Activated CD8-positive, alpha-beta T cell treated with anti-CD3 and anti-CD28 coated beads for 36 hours (primary cell): ENCODE measurements around the gene FAM200C. TPM values are rescaled to one million over a fixed set of nuclear protein-coding genes. Genes with fewer than 3 reads are reported as not detected.

Source experiments
- ATAC-seq: fragments of 200-7000 bp; cut with Tn5 transposase; one replicate; pipeline ENCODE4 v1.10.0; 2021; ENCODE audit warnings: mild to moderate bottlenecking, moderate library complexity
- CTCF ChIA-PET: fragments of 350-600 bp; sonication (Branson Sonifier 250); formaldehyde crosslinking; loops from one replicate; lab custom pipeline; 2021; ENCODE audit warnings: antibody characterized with exemption; lab: Charles Lee
- POLR2A ChIA-PET: fragments of 350-600 bp; sonication (Branson Sonifier 250); formaldehyde crosslinking; loops from one replicate; lab custom pipeline; 2021; ENCODE audit warnings: antibody characterized with exemption; lab: Charles Lee
- DNase-seq: peaks from one replicate; pipeline ENCODE4 v3.0.0-alpha.2; 2020
- H3K27ac Mint-ChIP-seq: one replicate; pipeline ENCODE4 v1.8.0; 2021; ENCODE audit warnings: mild to moderate bottlenecking, mixed read lengths
- H3K27me3 Mint-ChIP-seq: one replicate; pipeline ENCODE4 v1.8.0; 2021; ENCODE audit warnings: mixed read lengths
- H3K36me3 Mint-ChIP-seq: one replicate; pipeline ENCODE4 v1.8.0; 2021; ENCODE audit warnings: low read depth, mixed read lengths
- H3K4me1 Mint-ChIP-seq: one replicate; pipeline ENCODE4 v1.8.0; 2021; ENCODE audit warnings: low read depth, mixed read lengths
- H3K4me3 Mint-ChIP-seq: one replicate; pipeline ENCODE4 v1.8.0; 2021; ENCODE audit warnings: mild to moderate bottlenecking, moderate library complexity, mixed read lengths
- H3K9me3 Mint-ChIP-seq: one replicate; pipeline ENCODE4 v1.8.0; 2021; ENCODE audit warnings: mixed read lengths
- CTCF ChIP-seq: fragments of 200-600 bp; IDR thresholded peaks from one replicate; pipeline ENCODE4 v1.8.0; 2022; ENCODE audit warnings: antibody characterized with exemption, mild to moderate bottlenecking
- intact Hi-C: fragments of 100-400 bp; cut with micrococcal nuclease; formaldehyde crosslinking; loops from one replicate; pipeline ENCODE4 v1.10.0; 2022
- total RNA-seq, 2 experiments: library from RNA; stranded (reverse); gene quantifications; one replicate each; pipeline ENCODE4 v1.2.3, GENCODE V29; 2021

Gene FAM200C
- total RNA-seq, 2 experiments from 2014 or later: 0.83 to 0.97 TPM

DNA sequence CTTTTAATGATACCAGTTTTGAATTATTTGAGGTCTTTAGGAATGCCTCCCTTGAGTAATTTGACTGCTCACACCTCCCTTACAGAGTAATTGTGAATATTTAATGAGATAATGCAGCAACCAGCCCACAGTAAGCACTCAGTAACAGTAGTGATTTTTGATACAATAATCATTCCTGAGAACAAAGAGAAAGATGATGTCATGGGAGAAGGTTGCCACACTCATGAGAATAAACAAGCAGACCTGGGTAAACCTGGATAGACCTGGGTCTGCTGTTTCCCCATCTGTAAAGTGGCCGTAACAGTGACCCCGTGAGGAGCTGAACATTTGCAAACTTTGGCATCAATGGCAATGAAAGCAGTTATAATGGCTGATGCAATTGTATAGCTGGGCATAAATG is 33.6 kb downstream of the FAM200C start:
- intact Hi-C loops: no loop called here
- TF ChIP-seq CTCF: no peak
- peaks cover 10% of the 10 kb centered on the region for H3K4me1 Mint-ChIP-seq
- DNase-seq (no peak), ATAC-seq (no peak)
- ChIA-PET POLR2A (interaction anchor here (0.9 kb wide), 1 partner anchor 72 kb away, joined by 3 read pairs; no protein-coding TSS in a partner anchor), CTCF (interaction anchor here (1.0 to 1.3 kb wide), 2 partner anchors 21 to 25 kb away, joined by 4 read pairs; no protein-coding TSS in a partner anchor)
- H3K27ac Mint-ChIP-seq: no peak overlapping the region
- no peaks in the 10 kb centered on the region for H3K36me3 Mint-ChIP-seq
- H3K4me3 Mint-ChIP-seq: no peak overlapping the region
- H3K9me3 Mint-ChIP-seq: no peaks in the 10 kb centered on the region
- H3K27me3 Mint-ChIP-seq: peaks cover 43% of the 10 kb centered on the region

- ChIA-PET POLR2A (no interaction called here), CTCF (interaction anchor here (1.7 kb wide), 1 partner anchor 19 kb away, joined by 6 read pairs; no protein-coding TSS in a partner anchor)
- ATAC-seq (no peak), DNase-seq (no peak)
- intact Hi-C loops: no loop called here
- Mint-ChIP-seq H3K9me3 (no peaks in the 10 kb centered on the region), H3K4me3 (no peak overlapping the region), H3K27me3 (peaks cover 22% of the 10 kb centered on the region), H3K36me3 (no peaks in the 10 kb centered on the region), H3K4me1 (no peaks in the 10 kb centered on the region), H3K27ac (no peak overlapping the region)
- no peak for TF ChIP-seq CTCF
Measured at GRCh38 chr5:160363660-160364395, 36.0 kb downstream of the FAM200C start.

DNA sequence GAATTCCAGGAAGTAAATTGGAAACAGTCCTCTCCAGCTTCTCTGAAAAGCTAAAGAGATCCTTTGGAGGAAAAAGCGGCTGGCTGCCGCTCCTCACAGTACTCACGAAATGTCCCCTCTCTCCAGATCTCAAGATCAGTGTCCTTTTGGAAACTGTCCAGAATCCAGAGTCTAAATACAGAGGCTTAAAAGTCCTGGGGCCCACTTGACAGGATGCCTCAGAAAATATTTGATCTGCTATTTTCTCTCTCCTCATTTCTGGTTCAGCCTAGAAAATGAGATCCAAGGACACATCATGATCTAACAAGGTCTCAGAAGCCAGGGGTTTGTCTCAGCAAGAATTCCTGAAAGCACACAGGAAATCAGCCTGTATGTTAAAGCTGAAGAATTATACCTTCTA is 36.6 kb downstream of the FAM200C start:
- intact Hi-C loops: no loop called here
- Mint-ChIP-seq H3K4me3 (no peak overlapping the region), H3K27ac (no peak overlapping the region), H3K9me3 (no peaks in the 10 kb centered on the region), H3K4me1 (no peaks in the 10 kb centered on the region), H3K36me3 (no peaks in the 10 kb centered on the region), H3K27me3 (peaks cover 18% of the 10 kb centered on the region)
- CTCF ChIA-PET: interaction anchor here (1.7 kb wide), 1 partner anchor 18 kb away, joined by 6 read pairs; no protein-coding TSS in a partner anchor
- DNase-seq (no peak), ATAC-seq (no peak)
- TF ChIP-seq CTCF: no peak
- POLR2A ChIA-PET: no interaction called here

- no peak overlapping the region for H3K4me3 Mint-ChIP-seq
- DNase-seq: no peak
- no peak for ATAC-seq
- no peaks in the 10 kb centered on the region for H3K36me3 Mint-ChIP-seq
- no peak for TF ChIP-seq CTCF
- peaks cover 8% of the 10 kb centered on the region for H3K27me3 Mint-ChIP-seq
- intact Hi-C loops: no loop called here
- no peaks in the 10 kb centered on the region for H3K9me3 Mint-ChIP-seq
- no peak overlapping the region for H3K27ac Mint-ChIP-seq
- no peaks in the 10 kb centered on the region for H3K4me1 Mint-ChIP-seq
- ChIA-PET CTCF (no interaction called here), POLR2A (no interaction called here)
Measured at GRCh38 chr5:160361624-160362228, 38.1 kb downstream of the FAM200C start.

DNA sequence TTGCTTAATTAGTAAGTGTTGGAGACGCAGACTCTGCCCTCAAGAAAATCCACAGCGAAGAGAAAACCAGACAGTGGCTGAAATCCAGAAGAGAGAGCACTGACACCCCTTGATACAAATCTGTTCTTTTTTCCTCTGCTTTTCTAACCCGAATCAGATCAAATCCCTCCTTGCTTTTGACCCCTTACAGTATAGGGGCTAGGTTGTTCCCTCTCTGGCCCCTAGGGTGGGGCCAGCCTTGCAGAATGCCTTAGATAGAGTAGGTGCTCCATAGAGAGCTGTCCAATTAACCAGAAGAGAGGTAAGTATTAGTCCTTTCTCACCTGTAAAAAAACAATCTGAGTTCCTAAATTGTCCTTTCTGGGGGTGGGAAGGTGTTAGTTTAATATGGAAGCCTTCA is 39.5 kb downstream of the FAM200C start:
- no peaks in the 10 kb centered on the region for H3K4me1 Mint-ChIP-seq
- DNase-seq (no peak), ATAC-seq (no peak)
- intact Hi-C loops: no loop called here
- no peak for TF ChIP-seq CTCF
- POLR2A ChIA-PET: no interaction called here
- CTCF ChIA-PET: interaction anchor here (1.6 to 2.7 kb wide), 2 partner anchors 15 to 16 kb away, joined by 3 to 12 read pairs; no protein-coding TSS in a partner anchor
- peaks cover 3% of the 10 kb centered on the region for H3K27me3 Mint-ChIP-seq
- no peaks in the 10 kb centered on the region for H3K36me3 Mint-ChIP-seq
- H3K4me3 Mint-ChIP-seq: no peak overlapping the region
- no peak overlapping the region for H3K27ac Mint-ChIP-seq
- no peaks in the 10 kb centered on the region for H3K9me3 Mint-ChIP-seq
